Lower leg skin (tissue), 4 donors: ENCODE measurements around the gene PRR4. TPM values are rescaled to one million over a fixed set of nuclear protein-coding genes. Genes with fewer than 3 reads are reported as not detected.

Source experiments
- DNase-seq, 2 donors: peaks; one replicate each; pipeline ENCODE4 v3.0.0-alpha.2; 2019; ENCODE audit warnings: low spot score in 2 of 2
- H3K4me3 ChIP-seq: fragments of 200-600 bp; sonication (generic); 2 replicates; pipeline ENCODE4 v1.5.1; 2017; ENCODE audit warnings: mild to moderate bottlenecking, low read depth; ENCODE audit not compliant: poor library complexity, severe bottlenecking
- CTCF ChIP-seq, 3 donors: fragments of 450-650 bp; IDR thresholded peaks; one replicate each; pipeline ENCODE4 v1.5.1; 2016; ENCODE audit warnings: antibody characterized with exemption in 3 of 3, mild to moderate bottlenecking in 3 of 3, moderate library complexity in 2 of 3
- POLR2A ChIP-seq, 2 donors: fragments of 450-650 bp; IDR thresholded peaks; one replicate each; pipeline ENCODE4 v1.6.1; 2016 to 2017; ENCODE audit warnings: antibody characterized with exemption in 2 of 2, mild to moderate bottlenecking in 1 of 2, moderate library complexity in 1 of 2
- WGBS, 2 donors: methylation state at CpG; one replicate each; pipeline ENCODE4 v1.1.5; 2018; 5-methylcytosine and 5-hydroxymethylcytosine counted together
- intact Hi-C: fragments of 100-400 bp; cut with DNase I; formaldehyde crosslinking; loops from one replicate; pipeline ENCODE4 v1.15.0; 2023; ENCODE audit warnings: low total_unique reads
- total RNA-seq, 4 donors: library from RNA; depleted of rRNA; stranded (reverse); fragments of >200 nt; gene quantifications; one replicate each; pipeline ENCODE4 v1.1.0, GENCODE V29; 2016

Gene PRR4
- total RNA-seq, 4 donors from 2014 or later, result 33.5 to 101 (median 70.5) TPM

- no peak for DNase-seq
- intact Hi-C loops, result loop anchor here (2.0 kb wide), 1 partner anchor 39 kb away; no protein-coding TSS in a partner anchor
- H3K4me3 ChIP-seq, result no peak overlapping the region
- TF ChIP-seq CTCF (IDR thresholded peaks at IDR 0.05) (no peak), POLR2A (IDR thresholded peaks at IDR 0.05) (no peak)
- WGBS, 2 donors, result 60 to 63% methylated on average over 5 of the region's 5 CpGs
Measured at GRCh38 chr12:10801741-10802140, 47.5 kb downstream of the PRR4 start.

Other genes starting within 250 kb of the PRR4 start
- gene MAGOHB, start 235.9 kb downstream of the PRR4 start, total RNA-seq, result 10 to 100 TPM in 3 of 4 donors, 1 to 10 TPM in 1; 9.5 to 61.3 (median 16.9) TPM
- 1 to 10 TPM; 2.0 to 2.5 (median 2.2) TPM for gene STYK1, start 175.4 kb downstream of the PRR4 start, total RNA-seq
- 100 to 1,000 TPM; 544 to 987 (median 637) TPM for gene YBX3, start 126.2 kb downstream of the PRR4 start, total RNA-seq
- gene TAS2R7, start 46.8 kb downstream of the PRR4 start, total RNA-seq, result not detected
- gene TAS2R8, start 42.2 kb downstream of the PRR4 start, total RNA-seq, result not detected
- gene TAS2R9, start 39.3 kb downstream of the PRR4 start, total RNA-seq, result not detected
- under 1 TPM in 1 of 4 donors, not detected in 3; 0.32 TPM for gene TAS2R10, start 23.1 kb downstream of the PRR4 start, total RNA-seq
- 1 to 10 TPM in 2 of 4 donors, under 1 TPM in 1, not detected in 1; 0.95 to 7.8 (median 5.5) TPM for gene PRH1, start 34.8 kb upstream of the PRR4 start, total RNA-seq
- gene TAS2R13, start 60.1 kb upstream of the PRR4 start, total RNA-seq, result 1 to 10 TPM in 1 of 4 donors, under 1 TPM in 3; 0.26 to 1.1 (median 0.73) TPM
- not detected for gene PRH2, start 79.8 kb upstream of the PRR4 start, total RNA-seq
- 1 to 10 TPM in 1 of 4 donors, under 1 TPM in 3; 0.49 to 1.3 (median 0.73) TPM for gene TAS2R14, start 89.8 kb upstream of the PRR4 start, total RNA-seq
- gene TAS2R50, start 137.4 kb upstream of the PRR4 start, total RNA-seq, result under 1 TPM in 2 of 4 donors, not detected in 2; 0.30 to 0.42 TPM
- 1 to 10 TPM in 1 of 4 donors, under 1 TPM in 3; 0.34 to 1.4 (median 0.66) TPM for gene TAS2R20, start 148.8 kb upstream of the PRR4 start, total RNA-seq
- 1 to 10 TPM in 2 of 4 donors, under 1 TPM in 2; 0.34 to 7.0 (median 1.5) TPM for gene TAS2R19, start 173.1 kb upstream of the PRR4 start, total RNA-seq
- gene TAS2R31, start 181.9 kb upstream of the PRR4 start, total RNA-seq, result 1 to 10 TPM in 1 of 4 donors, under 1 TPM in 2, not detected in 1; 0.27 to 1.1 (median 0.68) TPM
- 1 to 10 TPM in 1 of 4 donors, under 1 TPM in 2, not detected in 1; 0.57 to 1.1 (median 0.68) TPM for gene TAS2R46, start 212.8 kb upstream of the PRR4 start, total RNA-seq
- gene TAS2R43, start 242.8 kb upstream of the PRR4 start, total RNA-seq, result 1 to 10 TPM in 2 of 4 donors, not detected in 2; 1.0 to 1.5 TPM